Activated T-helper 2 cell treated with anti-CD3 and anti-CD28 coated beads, Interferon-gamma antibody, Interleukin-2, Interleukin-4, amounts not matched to agents 10 μg/mL and 5 μg/mL and 100 μg/mL, durations not matched to agents 14 hours and 24 hours and 36 hours (primary cell): Measurements from ENCODE around the gene SPP1. TPM values are rescaled to one million over a fixed set of nuclear protein-coding genes. Genes with fewer than 3 reads are reported as not detected.
"Not testable (repeated sequence)": the region's sequence is repeated elsewhere in the genome, so short reads cannot be mapped to it uniquely, and the experiment has no call there.

Experiments used
- DNase-seq: peaks from one replicate; pipeline ENCODE4 v3.0.0; 2021; ENCODE audit warnings: low spot score
- H3K27ac Mint-ChIP-seq: one replicate; pipeline ENCODE4 v1.8.0; 2021; ENCODE audit warnings: mixed read lengths
- H3K27me3 Mint-ChIP-seq: one replicate; pipeline ENCODE4 v1.8.0; 2021; ENCODE audit warnings: low read depth, mixed read lengths
- H3K36me3 Mint-ChIP-seq: one replicate; pipeline ENCODE4 v1.8.0; 2021; ENCODE audit warnings: low read depth, mixed read lengths
- H3K4me1 Mint-ChIP-seq: one replicate; pipeline ENCODE4 v1.8.0; 2021; ENCODE audit warnings: low read depth, mixed read lengths
- H3K4me3 Mint-ChIP-seq: one replicate; pipeline ENCODE4 v1.8.0; 2021; ENCODE audit warnings: low read depth, mild to moderate bottlenecking, moderate library complexity, mixed read lengths
- H3K9me3 Mint-ChIP-seq: one replicate; pipeline ENCODE4 v1.8.0; 2021; ENCODE audit warnings: mixed read lengths
- intact Hi-C: fragments of 100-400 bp; cut with micrococcal nuclease; formaldehyde crosslinking; loops from one replicate; pipeline ENCODE4 v1.15.1; 2023
- total RNA-seq: library from RNA; stranded (reverse); gene quantifications from 2 replicates; pipeline ENCODE4 v1.2.3, GENCODE V29; 2022

The SPP1 gene
- 0.43 and 0.67 TPM in 2 replicates for total RNA-seq

DNA sequence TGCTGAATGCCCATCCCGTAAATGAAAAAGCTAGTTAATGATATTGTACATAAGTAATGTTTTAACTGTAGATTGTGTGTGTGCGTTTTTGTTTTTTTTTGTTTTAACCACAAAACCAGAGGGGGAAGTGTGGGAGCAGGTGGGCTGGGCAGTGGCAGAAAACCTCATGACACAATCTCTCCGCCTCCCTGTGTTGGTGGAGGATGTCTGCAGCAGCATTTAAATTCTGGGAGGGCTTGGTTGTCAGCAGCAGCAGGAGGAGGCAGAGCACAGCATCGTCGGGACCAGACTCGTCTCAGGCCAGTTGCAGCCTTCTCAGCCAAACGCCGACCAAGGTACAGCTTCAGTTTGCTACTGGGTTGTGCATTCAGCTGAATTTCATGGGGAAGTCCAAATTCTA is at the start of gene SPP1:
Gene SPP1, plus strand, starts transcription at position 249 of the 400 bp plus-strand sequence. CDS start 1,182 bp downstream, outside the sequence.
- Mint-ChIP-seq H3K4me1 (peaks cover 6% of the 10 kb centered on the region), H3K9me3 (no peaks in the 10 kb centered on the region), H3K4me3 (peak within 1 kb of the TSS; percentile 33), H3K27me3 (peaks cover 45% of the 10 kb centered on the region), H3K27ac (peak within 1 kb of the TSS; percentile 11), H3K36me3 (no peaks in the 10 kb centered on the region)
- intact Hi-C loops = loop anchor here (5.0 kb wide), 1 partner anchor 237 kb away; no protein-coding TSS in a partner anchor
- DNase-seq = peak; percentile 15

DNA sequence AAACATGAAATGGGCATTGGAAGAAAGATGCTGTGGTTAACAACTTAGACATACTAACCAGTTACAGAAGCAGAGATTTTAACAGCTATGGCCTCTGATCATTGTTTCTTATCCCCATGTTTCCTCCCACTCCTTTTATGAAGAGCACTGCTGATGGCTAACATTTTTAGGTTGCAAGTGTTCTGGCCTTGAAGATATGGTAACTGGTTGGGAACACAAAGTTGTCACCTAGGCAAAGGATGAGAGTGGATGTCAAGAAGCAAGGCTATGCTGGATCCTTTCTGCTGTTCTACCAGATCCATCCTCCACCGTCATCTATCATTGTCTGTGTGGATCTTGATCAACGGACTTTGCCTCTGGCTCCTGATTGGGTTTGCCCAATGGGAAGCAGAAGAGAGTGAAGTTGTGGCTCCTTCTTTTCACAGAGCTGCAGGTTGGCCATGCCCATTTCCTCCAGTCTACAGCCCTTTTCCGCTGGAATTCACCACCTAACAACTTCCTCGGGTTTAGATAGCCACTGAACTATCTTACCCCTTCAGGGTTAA is 48.9 kb upstream of the SPP1 start:
- Mint-ChIP-seq H3K4me1 (no peaks in the 10 kb centered on the region), H3K27ac (no peak overlapping the region), H3K4me3 (no peak overlapping the region), H3K9me3 (peaks cover 8% of the 10 kb centered on the region), H3K36me3 (no peaks in the 10 kb centered on the region), H3K27me3 (no peaks in the 10 kb centered on the region)
- intact Hi-C loops = loop anchor here (1.0 kb wide), 1 partner anchor 12 kb away; no protein-coding TSS in a partner anchor
- DNase-seq = no peak

DNA sequence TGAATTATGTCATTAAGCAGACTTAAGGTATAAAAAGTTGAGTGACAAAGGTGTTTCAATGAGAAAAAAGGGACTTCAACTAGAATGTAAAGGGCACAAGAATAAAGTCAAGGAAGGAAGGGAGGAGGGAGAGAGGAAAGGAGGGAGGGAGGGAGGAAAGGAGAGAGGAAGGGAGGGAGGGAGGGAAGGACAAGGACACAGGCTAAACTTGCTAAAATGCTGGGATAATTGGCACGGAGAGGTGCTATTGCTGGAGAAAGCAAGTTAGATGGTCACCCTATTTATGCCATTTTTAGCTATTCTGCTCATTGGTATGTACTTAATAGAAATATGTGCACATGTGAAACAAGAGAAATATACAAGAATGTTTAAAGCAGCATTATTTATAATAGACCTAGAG is 44.9 kb upstream of the SPP1 start:
- DNase-seq = no peak
- Mint-ChIP-seq H3K4me3 (no peak overlapping the region), H3K27me3 (peaks cover 3% of the 10 kb centered on the region), H3K36me3 (no peaks in the 10 kb centered on the region), H3K9me3 (peaks cover 9% of the 10 kb centered on the region), H3K27ac (no peak overlapping the region), H3K4me1 (peaks cover 2% of the 10 kb centered on the region)
- intact Hi-C loops = no loop called here

DNA sequence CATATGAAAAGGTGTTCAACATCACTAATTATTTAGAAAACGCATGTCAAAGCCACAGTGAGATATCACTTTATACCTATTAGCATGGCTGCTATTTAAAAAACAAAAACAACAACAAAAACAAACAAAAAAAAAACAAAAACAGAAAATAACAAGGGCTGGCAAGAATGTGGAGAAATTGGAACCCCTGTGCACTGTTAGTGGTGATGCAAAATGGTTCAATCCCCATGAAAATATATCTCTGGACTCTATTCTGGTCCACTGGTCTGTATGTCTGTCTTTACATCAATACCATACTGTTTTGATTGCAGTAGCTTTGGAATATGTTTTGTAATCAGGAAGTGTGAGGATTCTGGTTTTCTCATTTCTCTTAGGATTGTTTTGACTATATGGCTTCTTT is 43.6 kb upstream of the SPP1 start:
- no peak for DNase-seq
- intact Hi-C loops = no loop called here
- Mint-ChIP-seq H3K9me3 (peaks cover 9% of the 10 kb centered on the region), H3K4me3 (no peak overlapping the region), H3K36me3 (no peaks in the 10 kb centered on the region), H3K4me1 (peaks cover 2% of the 10 kb centered on the region), H3K27me3 (peaks cover 3% of the 10 kb centered on the region), H3K27ac (no peak overlapping the region)

DNA sequence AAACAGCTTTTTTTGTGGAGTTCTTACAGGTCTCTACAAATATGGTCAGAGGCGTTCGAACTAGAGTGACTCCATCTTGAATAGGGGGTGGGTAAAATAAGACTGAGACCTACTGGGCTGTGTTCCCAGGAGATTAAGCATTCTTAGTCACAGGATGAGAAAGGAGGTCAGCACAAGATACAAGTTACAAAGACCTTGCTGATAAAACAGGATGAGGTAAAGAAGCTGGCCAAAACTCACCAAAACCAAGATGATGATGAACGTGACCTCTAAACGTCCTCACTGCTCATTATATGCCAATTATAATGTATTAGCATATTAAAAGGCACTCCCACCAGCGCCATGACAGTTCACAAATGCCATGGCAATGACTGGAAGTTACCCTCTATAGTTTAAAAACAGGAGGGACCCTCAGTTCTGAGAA is 42.8 kb upstream of the SPP1 start:
- Mint-ChIP-seq H3K4me1 (peaks cover 2% of the 10 kb centered on the region), H3K4me3 (no peak overlapping the region), H3K27ac (no peak overlapping the region), H3K36me3 (no peaks in the 10 kb centered on the region), H3K27me3 (peaks cover 3% of the 10 kb centered on the region), H3K9me3 (peaks cover 9% of the 10 kb centered on the region)
- intact Hi-C loops = no loop called here
- no peak for DNase-seq

DNA sequence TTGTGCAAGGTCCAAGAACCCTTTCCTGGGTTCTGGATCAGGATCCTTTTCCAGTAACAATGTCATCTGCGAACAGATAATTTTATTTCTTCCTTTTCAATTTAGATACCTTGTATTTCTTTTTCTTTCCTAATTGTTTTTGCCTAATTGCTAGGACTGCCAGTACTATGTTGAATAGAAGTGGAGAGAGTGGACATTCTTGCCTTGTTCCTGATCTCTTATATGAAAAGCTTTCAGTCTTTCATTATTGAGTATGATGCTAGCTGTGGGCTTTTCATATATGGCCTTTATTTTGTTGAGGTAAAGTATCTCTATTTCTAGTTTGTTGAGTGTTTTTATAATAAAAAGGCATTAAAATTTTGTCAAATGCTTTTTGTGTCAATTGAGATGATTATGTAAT is 42.2 kb upstream of the SPP1 start:
- DNase-seq = no peak
- H3K4me1 Mint-ChIP-seq = peaks cover 2% of the 10 kb centered on the region
- H3K9me3 Mint-ChIP-seq = peaks cover 9% of the 10 kb centered on the region
- no peak overlapping the region for H3K27ac Mint-ChIP-seq
- H3K4me3 Mint-ChIP-seq = no peak overlapping the region
- peaks cover 3% of the 10 kb centered on the region for H3K27me3 Mint-ChIP-seq
- H3K36me3 Mint-ChIP-seq = no peaks in the 10 kb centered on the region
- intact Hi-C loops = no loop called here

DNA sequence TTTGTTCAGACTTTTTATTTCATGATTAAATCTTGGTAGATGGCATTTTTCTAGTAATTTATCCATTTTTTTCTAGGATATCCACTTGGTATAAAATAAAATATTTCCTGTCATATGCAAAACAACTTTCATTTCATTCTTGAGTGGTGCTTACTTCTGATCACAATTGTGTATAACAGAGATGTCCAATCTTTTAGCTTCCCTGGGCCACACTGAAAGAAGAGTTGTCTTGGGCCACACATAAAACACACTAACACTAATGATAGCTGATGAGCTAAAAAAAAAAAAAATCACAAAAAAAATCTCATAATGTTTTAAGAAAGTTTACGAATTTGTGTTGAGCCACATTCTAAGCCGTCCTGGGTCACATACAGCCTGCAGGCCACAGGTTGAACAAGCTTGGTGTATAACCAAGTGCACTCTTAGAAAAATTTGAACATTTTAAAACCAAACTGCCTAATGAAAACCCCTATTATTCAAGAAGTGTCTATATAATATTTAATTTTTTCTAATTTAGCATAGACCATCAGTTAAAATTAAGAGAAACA is 41.3 kb upstream of the SPP1 start:
- no peak for DNase-seq
- peaks cover 9% of the 10 kb centered on the region for H3K9me3 Mint-ChIP-seq
- H3K4me3 Mint-ChIP-seq = no peak overlapping the region
- H3K4me1 Mint-ChIP-seq = peaks cover 2% of the 10 kb centered on the region
- H3K27ac Mint-ChIP-seq = no peak overlapping the region
- intact Hi-C loops = no loop called here
- no peaks in the 10 kb centered on the region for H3K36me3 Mint-ChIP-seq
- peaks cover 3% of the 10 kb centered on the region for H3K27me3 Mint-ChIP-seq

DNA sequence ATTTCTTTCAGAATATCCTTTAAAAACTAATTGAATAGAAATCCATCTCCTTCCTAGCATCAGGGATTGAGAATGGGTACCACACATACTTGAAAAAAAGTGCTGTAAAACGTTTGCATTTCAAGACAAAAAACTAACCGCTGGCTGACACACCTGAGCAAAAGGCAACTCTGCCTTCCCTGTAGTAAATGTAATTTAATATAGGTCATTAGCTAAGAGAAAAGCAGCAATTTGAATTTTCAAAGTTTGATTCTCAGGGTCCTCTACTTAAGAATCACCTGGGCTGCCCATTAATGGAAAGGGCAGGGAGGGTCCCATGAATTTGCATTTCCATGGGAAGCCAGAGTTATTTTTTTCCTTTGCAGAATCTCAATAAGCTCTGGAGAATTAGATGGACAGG is 40.5 kb upstream of the SPP1 start:
- intact Hi-C loops = no loop called here
- Mint-ChIP-seq H3K27me3 (peaks cover 3% of the 10 kb centered on the region), H3K9me3 (peaks cover 9% of the 10 kb centered on the region), H3K4me3 (no peak overlapping the region), H3K36me3 (no peaks in the 10 kb centered on the region), H3K27ac (no peak overlapping the region), H3K4me1 (peaks cover 2% of the 10 kb centered on the region)
- no peak for DNase-seq

DNA sequence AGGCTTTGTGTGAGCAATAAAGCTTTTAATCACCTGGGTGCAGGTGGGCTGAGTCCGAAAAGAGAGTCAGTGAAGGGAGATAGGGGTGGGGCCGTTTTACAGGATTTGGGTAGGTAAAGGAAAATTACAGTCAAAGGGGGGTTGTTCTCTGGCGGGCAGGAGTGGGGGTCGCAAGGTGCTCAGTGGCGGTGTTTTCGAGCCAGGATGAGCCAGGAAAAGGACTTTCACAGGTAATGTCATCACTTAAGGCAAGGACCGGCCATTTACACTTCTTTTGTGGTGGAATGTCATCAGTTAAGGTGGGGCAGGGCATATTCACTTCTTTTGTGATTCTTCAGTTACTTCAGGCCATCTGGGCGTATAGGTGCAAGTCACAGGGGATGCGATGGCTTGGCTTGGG is 39.6 kb upstream of the SPP1 start:
- H3K4me3 Mint-ChIP-seq, DNase-seq, H3K27ac Mint-ChIP-seq, H3K36me3 Mint-ChIP-seq, intact Hi-C loops, H3K9me3 Mint-ChIP-seq, H3K4me1 Mint-ChIP-seq, H3K27me3 Mint-ChIP-seq: not testable (repeated sequence)

DNA sequence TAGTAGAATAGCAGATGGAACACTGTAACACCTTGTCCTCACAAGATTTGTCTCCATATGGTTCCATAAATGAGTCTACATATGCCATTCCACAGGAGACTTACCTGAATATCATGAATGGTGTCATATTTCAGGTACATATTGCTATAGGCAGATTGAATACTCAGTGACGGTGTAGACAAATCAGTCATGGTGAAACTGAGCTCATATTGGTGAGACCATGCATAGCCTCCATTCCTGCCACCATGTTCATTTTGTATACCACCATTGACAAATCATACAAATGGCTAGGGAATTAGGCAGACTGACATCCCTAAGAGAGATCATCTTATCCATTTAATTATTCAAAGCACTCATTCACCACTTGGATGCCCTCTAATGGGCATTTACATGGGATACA is 38.0 kb upstream of the SPP1 start:
- peaks cover 2% of the 10 kb centered on the region for H3K4me1 Mint-ChIP-seq
- H3K4me3 Mint-ChIP-seq = no peak overlapping the region
- H3K9me3 Mint-ChIP-seq = no peaks in the 10 kb centered on the region
- no peak for DNase-seq
- intact Hi-C loops = no loop called here
- H3K27me3 Mint-ChIP-seq = peaks cover 8% of the 10 kb centered on the region
- no peaks in the 10 kb centered on the region for H3K36me3 Mint-ChIP-seq
- H3K27ac Mint-ChIP-seq = no peak overlapping the region

DNA sequence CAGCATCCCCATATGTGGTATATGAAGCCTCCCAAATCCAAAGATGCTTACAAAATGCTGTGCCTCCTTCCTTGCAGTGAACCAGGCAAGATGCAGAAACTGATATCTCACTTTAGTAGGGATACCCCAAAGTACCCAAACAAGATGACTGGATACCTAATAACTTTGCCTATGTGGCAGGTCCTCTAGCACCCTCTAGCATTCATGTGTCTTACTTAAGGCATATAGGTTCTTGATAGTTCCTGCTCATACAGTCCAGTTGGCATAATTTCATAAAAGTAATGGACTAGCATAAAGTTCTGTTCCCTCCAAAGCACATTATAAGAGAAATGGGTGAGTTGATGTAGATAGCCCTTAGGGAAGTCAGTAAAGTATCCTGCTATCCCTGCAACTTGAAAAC is 36.8 kb upstream of the SPP1 start:
- H3K4me3 Mint-ChIP-seq = no peak overlapping the region
- intact Hi-C loops = loop anchor here (1.0 kb wide), 1 partner anchor 12 kb away; no protein-coding TSS in a partner anchor
- no peaks in the 10 kb centered on the region for H3K36me3 Mint-ChIP-seq
- no peak for DNase-seq
- H3K27ac Mint-ChIP-seq = no peak overlapping the region
- H3K4me1 Mint-ChIP-seq = no peaks in the 10 kb centered on the region
- peaks cover 10% of the 10 kb centered on the region for H3K27me3 Mint-ChIP-seq
- H3K9me3 Mint-ChIP-seq = no peaks in the 10 kb centered on the region

DNA sequence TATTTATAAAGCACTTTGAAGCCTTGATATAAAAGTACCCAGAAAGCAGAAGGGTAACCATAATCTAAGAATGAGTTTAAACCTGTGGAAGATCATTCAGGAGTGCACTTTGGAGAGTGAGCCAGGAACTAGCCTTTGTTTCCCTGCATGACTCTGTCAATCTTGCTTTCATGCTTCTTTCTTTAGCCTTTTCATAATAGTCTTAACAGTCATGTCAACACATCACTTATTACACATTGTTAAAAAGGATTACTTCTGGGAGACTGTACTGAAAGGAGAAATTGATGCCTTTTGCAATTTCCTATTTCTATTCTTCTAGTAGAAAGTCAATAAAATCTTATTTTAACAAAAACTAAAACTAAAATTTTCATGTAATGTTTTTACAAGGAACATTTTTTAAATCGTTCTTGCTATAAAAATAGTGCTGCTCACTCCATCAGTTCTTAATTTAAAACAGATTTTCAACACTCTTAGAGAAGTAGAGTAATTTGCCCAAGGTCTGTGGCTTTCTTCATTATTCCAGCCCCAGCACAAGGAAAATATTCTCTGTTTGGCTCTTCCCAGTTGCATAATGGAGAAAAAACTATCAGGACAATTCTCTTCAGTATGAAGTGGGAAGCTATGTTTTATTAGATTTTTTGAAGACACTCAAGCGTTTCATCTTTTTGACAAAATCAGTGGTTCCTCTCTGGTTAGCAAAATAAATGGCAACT is 35.4 kb upstream of the SPP1 start:
- peaks cover 15% of the 10 kb centered on the region for H3K27me3 Mint-ChIP-seq
- intact Hi-C loops = no loop called here
- no peaks in the 10 kb centered on the region for H3K9me3 Mint-ChIP-seq

DNA sequence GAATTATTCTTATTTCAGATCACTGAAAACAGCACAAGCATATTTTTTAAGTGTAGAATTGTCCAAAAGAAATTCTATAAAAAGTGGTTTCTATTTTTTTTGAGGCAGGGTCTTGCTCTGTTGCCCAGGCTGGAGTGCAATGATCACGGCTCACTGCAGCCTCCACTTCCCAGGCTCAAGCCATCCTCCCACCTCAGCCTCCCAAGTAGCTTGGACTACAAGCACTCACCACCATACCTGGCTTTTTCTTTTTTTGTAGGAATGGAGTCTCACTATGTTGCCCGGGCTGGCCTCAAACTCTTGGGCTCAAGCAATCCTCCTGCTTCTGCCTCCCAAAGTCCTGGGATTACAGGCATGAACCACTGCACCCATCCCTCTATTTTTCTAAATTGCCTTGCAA is 34.7 kb upstream of the SPP1 start:
- H3K4me1 Mint-ChIP-seq, intact Hi-C loops, DNase-seq, H3K27ac Mint-ChIP-seq, H3K4me3 Mint-ChIP-seq, H3K36me3 Mint-ChIP-seq, H3K9me3 Mint-ChIP-seq: not testable (repeated sequence)
- H3K27me3 Mint-ChIP-seq = peaks cover 15% of the 10 kb centered on the region

More for the DNA sequence above, 35.4 kb upstream of the SPP1 start:
- no peak overlapping the region for H3K4me3 Mint-ChIP-seq
- no peaks in the 10 kb centered on the region for H3K36me3 Mint-ChIP-seq
- H3K27ac Mint-ChIP-seq = no peak overlapping the region
- no peaks in the 10 kb centered on the region for H3K4me1 Mint-ChIP-seq
- DNase-seq = no peak
